Fibroblast of lung (primary cell): ENCODE data around the gene METTL21C. TPM values are rescaled to one million over a fixed set of nuclear protein-coding genes. Genes with fewer than 3 reads are reported as not detected.

Experiments
- DNase-seq, 2 donors: peaks; one replicate each; pipeline versions ENCODE4 v3.0.0 to v3.0.0-alpha.2; 2010; ENCODE audit warnings: low read depth in 2 of 2
- H2AFZ ChIP-seq: 2 replicates; pipeline ENCODE4 v1.5.1; 2012; ENCODE audit warnings: low read length, control low read depth, inconsistent platforms
- H3K27ac ChIP-seq: 2 replicates; pipeline ENCODE4 v1.5.1; 2011; ENCODE audit warnings: low read length, control low read depth; ENCODE audit not compliant: insufficient read depth
- H3K27me3 ChIP-seq: 2 replicates; pipeline ENCODE4 v1.5.1; 2011; ENCODE audit warnings: mild to moderate bottlenecking, low read length; ENCODE audit not compliant: control insufficient read depth, insufficient read depth
- H3K36me3 ChIP-seq: 2 replicates; pipeline ENCODE4 v1.5.1; 2011; ENCODE audit warnings: low read length; ENCODE audit not compliant: control insufficient read depth, insufficient read depth
- H3K4me1 ChIP-seq: 2 replicates; pipeline ENCODE4 v1.5.1; 2011; ENCODE audit warnings: low read length; ENCODE audit not compliant: control insufficient read depth, insufficient read depth; ENCODE audit errors: extremely low read depth
- H3K4me2 ChIP-seq: 2 replicates; pipeline ENCODE4 v1.5.1; 2011; ENCODE audit warnings: low read length, control low read depth; ENCODE audit not compliant: insufficient read depth; ENCODE audit errors: extremely low read depth
- H3K4me3 ChIP-seq, 4 experiments: fragments of 200-600 bp in 1 of 4; sonication (generic) in 1 of 4; replicated peaks in 1 of 4; 2 replicates each; pipeline ENCODE4 v1.5.1; 2011 to 2016; ENCODE audit warnings: low read length in 4 of 4, low read depth in 3 of 4, mild to moderate bottlenecking in 3 of 4, control low read depth in 2 of 4, inconsistent platforms in 1 of 4, mixed read lengths in 1 of 4; ENCODE audit not compliant: insufficient read depth in 1 of 4; ENCODE audit errors: control extremely low read depth in 1 of 4
- H3K79me2 ChIP-seq: 2 replicates; pipeline ENCODE4 v1.5.1; 2012; ENCODE audit warnings: mild to moderate bottlenecking, low read length, inconsistent platforms; ENCODE audit not compliant: control insufficient read depth, insufficient read depth
- H3K9ac ChIP-seq: 2 replicates; pipeline ENCODE4 v1.5.1; 2011; ENCODE audit warnings: mild to moderate bottlenecking, low read length, control low read depth; ENCODE audit not compliant: insufficient read depth
- H3K9me3 ChIP-seq: 2 replicates; pipeline ENCODE4 v1.5.1; 2012; ENCODE audit warnings: low read depth, low read length; ENCODE audit not compliant: control insufficient read depth, insufficient read depth
- H4K20me1 ChIP-seq: 2 replicates; pipeline ENCODE4 v1.5.1; 2011; ENCODE audit warnings: low read length; ENCODE audit not compliant: control insufficient read depth, insufficient read depth; ENCODE audit errors: extremely low read depth
- EZH2 ChIP-seq: IDR thresholded peaks from 2 replicates; pipeline ENCODE4 v1.5.1; 2012; ENCODE audit warnings: low read length, control low read depth, mild to moderate bottlenecking; ENCODE audit errors: missing control alignments
- polyA plus RNA-seq, 2 donors: library from polyadenylated mRNA; depleted of rRNA in 1 of 2; stranded (reverse) in 1 of 2; unstranded in 1 of 2; fragments of >200 nt; gene quantifications; 2 replicates each; pipeline ENCODE4 v1.2.1, GENCODE V29; 2011 to 2012; ENCODE audit warnings: missing spikeins in 1 of 2
- total RNA-seq: library from RNA; depleted of rRNA; stranded (reverse); fragments of >200 nt; gene quantifications from 2 replicates; pipeline ENCODE4 v1.2.1, GENCODE V29; 2014
- TF ChIP-seq, protein P1 (sequence below), 2 donors: IDR thresholded peaks in 1 of 2; conservative IDR thresholded peaks in 1 of 2; 1 replicate in 1 of 2; 2 replicates in 1 of 2; pipeline ENCODE4 v1.5.1; 2011 to 2012; ENCODE audit warnings: low read length in 2 of 2, control low read depth in 1 of 2, inconsistent platforms in 1 of 2, low read depth in 1 of 2, mild to moderate bottlenecking in 1 of 2

The METTL21C gene
- total and polyA plus RNA-seq, 2 donors (not counting 1 experiment from before 2014, with no cell fraction given), result 0.17 TPM; not detected in 1

DNA sequence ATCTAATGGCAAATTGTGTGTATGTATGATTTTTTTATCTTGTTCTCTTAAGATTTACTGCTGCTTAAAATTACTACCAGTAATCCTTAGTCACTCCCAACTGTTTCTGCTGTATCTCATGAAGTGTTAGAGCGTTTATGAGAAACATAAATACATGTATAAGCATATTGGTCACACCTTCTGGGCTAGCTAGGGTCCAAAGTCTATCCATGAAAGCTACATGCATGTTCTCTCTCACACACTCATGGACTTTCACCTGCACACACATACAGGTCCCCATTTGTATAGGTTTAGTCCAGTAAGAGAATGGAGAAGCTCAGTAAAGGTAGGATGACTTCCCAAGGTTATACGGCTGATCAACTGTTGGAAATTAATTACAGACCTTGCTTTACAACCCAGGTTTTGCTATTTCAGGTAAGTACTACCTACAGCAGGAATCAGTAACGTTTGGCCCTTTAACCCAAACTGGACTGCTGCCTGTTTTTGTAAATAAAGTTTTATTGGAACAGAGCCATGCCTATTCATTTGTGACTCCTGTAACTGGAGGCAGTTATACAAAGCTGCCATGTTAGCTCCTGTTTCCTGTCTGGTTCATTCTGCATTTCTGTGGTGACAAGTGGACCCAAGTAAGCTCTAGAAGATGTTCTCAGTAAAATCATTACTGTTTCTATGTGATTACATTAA lies 15.3 kb downstream of the METTL21C start:
- Histone ChIP-seq H3K4me2 (no peak overlapping the region), H3K79me2 (no peaks in the 10 kb centered on the region), H3K4me1 (no peaks in the 10 kb centered on the region), H3K27ac (no peak overlapping the region), H3K27me3 (no peaks in the 10 kb centered on the region), H4K20me1 (no peaks in the 10 kb centered on the region), H3K9ac (no peak overlapping the region), H2AFZ (no peak overlapping the region), H3K36me3 (peaks cover 2% of the 10 kb centered on the region), H3K4me3 (no peak overlapping the region), H3K9me3 (no peaks in the 10 kb centered on the region)
- DNase-seq, result no peak
- TF ChIP-seq, protein P1, sequence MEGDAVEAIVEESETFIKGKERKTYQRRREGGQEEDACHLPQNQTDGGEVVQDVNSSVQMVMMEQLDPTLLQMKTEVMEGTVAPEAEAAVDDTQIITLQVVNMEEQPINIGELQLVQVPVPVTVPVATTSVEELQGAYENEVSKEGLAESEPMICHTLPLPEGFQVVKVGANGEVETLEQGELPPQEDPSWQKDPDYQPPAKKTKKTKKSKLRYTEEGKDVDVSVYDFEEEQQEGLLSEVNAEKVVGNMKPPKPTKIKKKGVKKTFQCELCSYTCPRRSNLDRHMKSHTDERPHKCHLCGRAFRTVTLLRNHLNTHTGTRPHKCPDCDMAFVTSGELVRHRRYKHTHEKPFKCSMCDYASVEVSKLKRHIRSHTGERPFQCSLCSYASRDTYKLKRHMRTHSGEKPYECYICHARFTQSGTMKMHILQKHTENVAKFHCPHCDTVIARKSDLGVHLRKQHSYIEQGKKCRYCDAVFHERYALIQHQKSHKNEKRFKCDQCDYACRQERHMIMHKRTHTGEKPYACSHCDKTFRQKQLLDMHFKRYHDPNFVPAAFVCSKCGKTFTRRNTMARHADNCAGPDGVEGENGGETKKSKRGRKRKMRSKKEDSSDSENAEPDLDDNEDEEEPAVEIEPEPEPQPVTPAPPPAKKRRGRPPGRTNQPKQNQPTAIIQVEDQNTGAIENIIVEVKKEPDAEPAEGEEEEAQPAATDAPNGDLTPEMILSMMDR (conservative IDR thresholded peaks at IDR 0.05 in 1 of 2, IDR thresholded peaks at IDR 0.05 in 1 of 2; ENCODE audit: low read depth in 1 of 2, low read length in 2 of 2), result no peak
- no peak for TF ChIP-seq EZH2

DNA sequence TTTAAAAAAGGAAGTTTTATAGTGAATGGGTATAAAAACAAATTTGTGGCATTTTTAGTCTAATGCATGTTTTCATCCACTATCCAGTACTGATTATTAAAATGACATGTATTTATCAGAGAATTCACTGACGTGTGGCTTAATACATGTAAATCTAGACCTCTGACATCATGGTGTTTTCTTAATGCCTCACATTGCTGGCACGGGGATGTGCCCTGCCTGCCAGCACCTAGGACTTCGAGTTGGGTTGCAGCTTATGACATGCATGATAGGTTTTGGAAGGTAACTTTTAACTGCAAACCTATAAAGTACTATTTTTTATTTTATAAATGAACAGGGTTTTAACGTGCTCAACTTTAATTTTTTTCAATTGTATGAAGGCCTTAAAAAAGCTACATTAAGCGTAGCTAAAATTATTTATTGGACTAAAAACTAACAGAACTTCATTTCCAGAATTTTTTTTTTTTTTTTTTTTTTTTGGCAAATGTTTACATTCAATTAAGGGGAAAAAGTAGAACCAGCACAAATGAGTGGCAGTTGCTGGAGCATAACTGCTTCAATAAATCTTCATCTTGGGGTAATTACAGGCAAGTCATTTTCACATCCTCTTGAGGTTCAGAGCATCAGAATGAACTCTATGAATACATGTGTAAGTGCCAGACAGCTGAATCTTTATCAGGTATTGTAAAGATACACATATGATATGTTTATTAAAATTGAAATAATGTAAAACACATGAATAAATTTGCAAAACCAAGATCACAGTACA lies 16.3 kb downstream of the METTL21C start:
- Histone ChIP-seq H2AFZ (no peak overlapping the region), H3K36me3 (peaks cover 5% of the 10 kb centered on the region), H3K27me3 (no peaks in the 10 kb centered on the region), H3K4me1 (no peaks in the 10 kb centered on the region), H4K20me1 (no peaks in the 10 kb centered on the region), H3K4me2 (no peak overlapping the region), H3K9ac (no peak overlapping the region), H3K9me3 (no peaks in the 10 kb centered on the region), H3K4me3 (no peak overlapping the region), H3K79me2 (no peaks in the 10 kb centered on the region), H3K27ac (no peak overlapping the region)
- DNase-seq, result no peak
- no peak for TF ChIP-seq EZH2
- TF ChIP-seq, protein P1 (conservative IDR thresholded peaks at IDR 0.05 in 1 of 2, IDR thresholded peaks at IDR 0.05 in 1 of 2; ENCODE audit: low read depth in 1 of 2, low read length in 2 of 2), result no peak

DNA sequence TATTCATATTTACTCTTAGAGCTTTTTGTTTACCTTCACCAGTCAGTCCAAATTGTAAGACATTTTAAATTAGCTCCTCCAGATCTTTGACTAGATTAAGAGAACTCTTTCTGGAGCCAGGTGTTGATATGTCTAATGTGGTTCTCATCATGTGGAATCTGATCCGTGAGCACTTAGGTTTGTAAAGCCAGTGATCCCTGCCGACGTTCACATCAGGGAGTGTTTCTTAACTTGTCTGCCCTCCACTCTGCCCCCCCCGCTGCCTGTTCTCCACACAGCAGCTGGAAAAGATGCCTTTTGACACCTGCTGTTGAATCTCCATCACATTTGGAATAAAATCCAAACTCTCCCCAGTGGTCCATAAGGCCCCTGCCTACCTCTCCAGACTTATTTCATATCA lies 17.7 kb downstream of the METTL21C start:
- DNase-seq, result no peak
- H3K9ac ChIP-seq, result no peak overlapping the region
- H3K79me2 ChIP-seq, result no peaks in the 10 kb centered on the region
- H4K20me1 ChIP-seq, result no peaks in the 10 kb centered on the region
- no peak overlapping the region for H3K27ac ChIP-seq
- no peak overlapping the region for H2AFZ ChIP-seq
- H3K27me3 ChIP-seq, result no peaks in the 10 kb centered on the region
- TF ChIP-seq, protein P1 (conservative IDR thresholded peaks at IDR 0.05 in 1 of 2, IDR thresholded peaks at IDR 0.05 in 1 of 2; ENCODE audit: low read depth in 1 of 2, low read length in 2 of 2), result no peak
- no peak for TF ChIP-seq EZH2
- H3K4me3 ChIP-seq, result no peak overlapping the region
- no peaks in the 10 kb centered on the region for H3K9me3 ChIP-seq
- H3K36me3 ChIP-seq, result peaks cover 6% of the 10 kb centered on the region
- H3K4me2 ChIP-seq, result no peak overlapping the region
- no peaks in the 10 kb centered on the region for H3K4me1 ChIP-seq
